Body of pancreas (tissue), 4 donors: ENCODE measurements around the gene LRRC23. TPM values are rescaled to one million over a fixed set of nuclear protein-coding genes. Genes with fewer than 3 reads are reported as not detected.
A peak's percentile ranks its signal among the peaks of the same experiment; 100 is the strongest.

Experiments
- ATAC-seq: fragments of 150-250 bp; one replicate; pipeline ENCODE4 v1.9.1; 2016
- DNase-seq, 4 donors: peaks; one replicate each; pipeline ENCODE4 v3.0.0-alpha.2; 2019
- H3K27ac ChIP-seq, 4 donors: fragments of 200-600 bp; sonication (generic); 1 replicate in 3 of 4; 2 replicates in 1 of 4; pipeline versions ENCODE4 v1.5.1 to v1.6.1; 2016 to 2019; ENCODE audit warnings: mild to moderate bottlenecking in 1 of 4, mixed read lengths in 1 of 4, moderate library complexity in 1 of 4
- H3K27me3 ChIP-seq, 2 donors: fragments of 200-600 bp; sonication (generic); one replicate each; pipeline ENCODE4 v1.6.0; 2016; ENCODE audit warnings: mild to moderate bottlenecking in 1 of 2
- H3K36me3 ChIP-seq, 2 donors: fragments of 200-600 bp; sonication (generic); replicated peaks in 1 of 2; 2 replicates each; pipeline ENCODE4 v1.5.1; 2016; ENCODE audit warnings: low read depth in 2 of 2; ENCODE audit not compliant: insufficient read depth in 1 of 2
- H3K4me1 ChIP-seq: fragments of 200-600 bp; sonication (generic); one replicate; pipeline ENCODE4 v1.6.0; 2016
- H3K4me3 ChIP-seq, 2 donors: fragments of 200-600 bp; sonication (generic); 1 replicate in 1 of 2; 2 replicates in 1 of 2; pipeline ENCODE4 v1.5.1; 2016 to 2019
- H3K9me3 ChIP-seq, 3 donors: fragments of 200-600 bp; sonication (generic); 1 replicate in 2 of 3; 2 replicates in 1 of 3; pipeline ENCODE4 v1.5.1; 2016
- CTCF ChIP-seq, 7 experiments: fragments of 450-650 bp in 4 of 7; fragments of 200-600 bp in 3 of 7; sonication (generic) in 3 of 7; IDR thresholded peaks; one replicate each; pipeline ENCODE4 v1.5.1; 2016 to 2019; ENCODE audit warnings: antibody characterized with exemption in 7 of 7
- POLR2A ChIP-seq, 3 donors: fragments of 450-650 bp; IDR thresholded peaks; one replicate each; pipeline ENCODE4 v1.6.1; 2016; ENCODE audit warnings: antibody characterized with exemption in 3 of 3, mild to moderate bottlenecking in 2 of 3
- WGBS, 2 donors: methylation state at CpG; one replicate each; pipeline ENCODE4 v1.1.5; 2017; 5-methylcytosine and 5-hydroxymethylcytosine counted together
- intact Hi-C: fragments of 100-400 bp; cut with DNase I; formaldehyde crosslinking; loops from one replicate; pipeline ENCODE4 v1.15.1; 2023
- microRNA counts, 2 donors: library from miRNA; unstranded; fragments of <30 nt; microRNA quantifications; one replicate each; lab custom pipeline; 2017
- microRNA-seq, 2 donors: library from miRNA; unstranded; fragments of <30 nt; microRNA quantifications; one replicate each; pipeline ENCODE4, GENCODE V29; 2016; ENCODE audit warnings: borderline number of aligned reads in 2 of 2, borderline replicate concordance in 2 of 2
- small RNA-seq: library from RNA; depleted of rRNA; stranded (forward); fragments of <200 nt; gene quantifications from one replicate; pipeline ENCODE3, GENCODE V24; 2016
- total RNA-seq, 2 donors: library from RNA; depleted of rRNA; stranded (reverse); fragments of >200 nt; gene quantifications; one replicate each; pipeline ENCODE4 v1.1.0, GENCODE V29; 2016

The LRRC23 gene
- total RNA-seq, 2 donors from 2014 or later = 7.0 to 21.1 TPM

GRCh38 chr12:6963016-6963731 is 58.6 kb downstream of the LRRC23 start:
- Histone ChIP-seq H3K4me1 (peaks cover 67% of the 10 kb centered on the region), H3K4me3 (peak overlapping the region; percentile 50 to 92), H3K27me3 (no peaks in the 10 kb centered on the region), H3K36me3 (peaks cover 0 to 2% of the 10 kb centered on the region in 2 donors), H3K9me3 (no peaks in the 10 kb centered on the region), H3K27ac (peak overlapping the region; percentile 99 to 100 (median 99))
- intact Hi-C loops = no loop called here
- ATAC-seq (peak; percentile 80), DNase-seq (peak; percentile 96 to 97 (median 96))
- WGBS, 2 donors = 13 to 20% methylated on average over 27 to 32 of the region's 32 CpGs
- peak; percentile 98 to 100 (median 99) for TF ChIP-seq POLR2A (IDR thresholded peaks at IDR 0.05)
- peak in 4 of 7 experiments; percentile 53 to 76 (median 60) for TF ChIP-seq CTCF (IDR thresholded peaks at IDR 0.05)

MicroRNAs within 50 kb of the gene (microRNA counts, 767-probe panel; counts per million panel counts)
- microRNA hsa-miR-141-3p (lab: Ali Mortazavi, UCI) (5,552 to 10,383 counts per million in 2 donors), microRNA hsa-miR-200c-3p (lab: Ali Mortazavi, UCI) (9,528 to 14,368 counts per million in 2 donors)

Small RNA genes lying within 50 kb of the gene (microRNA-seq; reads per million reads assigned to microRNA genes)
- 3,104 to 4,339 reads per million in 2 donors for gene MIR141
- gene MIR200C = 101,202 to 109,823 reads per million in 2 donors

Small RNA genes lying within 50 kb of the gene (small RNA-seq; reads per million reads assigned to genes)
- gene MIR141 (904 reads per million, percentile 99 among the genes with 10 or more reads in this experiment), gene MIR200C (38.7 reads per million, percentile 95 among the genes with 10 or more reads in this experiment), gene RNU7-1 (not detected)

Other genes with a start within 250 kb of the LRRC23 start
- gene ING4, start 241.7 kb upstream of the LRRC23 start, total RNA-seq = 10 to 100 TPM; 23.3 to 39.9 TPM
- gene ZNF384, start 215.4 kb upstream of the LRRC23 start, total RNA-seq = 10 to 100 TPM; 20.0 to 25.4 TPM
- not detected for gene PIANP, start 204.0 kb upstream of the LRRC23 start, total RNA-seq
- gene COPS7A, start 180.8 kb upstream of the LRRC23 start, total RNA-seq = 10 to 100 TPM; 20.2 to 27.7 TPM
- gene MLF2, start 151.7 kb upstream of the LRRC23 start, total RNA-seq = 10 to 100 TPM; 59.4 to 76.5 TPM
- gene PTMS, start 138.5 kb upstream of the LRRC23 start, total RNA-seq = 100 to 1,000 TPM in 1 of 2 donors, 10 to 100 TPM in 1; 69.5 to 109 TPM
- not detected for gene LAG3, start 132.3 kb upstream of the LRRC23 start, total RNA-seq
- 1 to 10 TPM; 3.0 to 5.2 TPM for gene CD4, start 115.3 kb upstream of the LRRC23 start, total RNA-seq
- under 1 TPM in 1 of 2 donors, not detected in 1; 0.78 TPM for gene GPR162, start 83.0 kb upstream of the LRRC23 start, total RNA-seq
- gene P3H3, start 76.4 kb upstream of the LRRC23 start, total RNA-seq = 10 to 100 TPM; 17.6 to 43.2 TPM
- gene GNB3, start 63.9 kb upstream of the LRRC23 start, total RNA-seq = under 1 TPM; 0.33 to 0.52 TPM
- 1 to 10 TPM in 1 of 2 donors, under 1 TPM in 1; 0.52 to 2.3 TPM for gene CDCA3, start 53.5 kb upstream of the LRRC23 start, total RNA-seq
- 10 to 100 TPM; 18.2 to 60.6 TPM for gene USP5, start 52.7 kb upstream of the LRRC23 start, total RNA-seq
- 100 to 1,000 TPM; 134 to 152 TPM for gene TPI1, start 37.3 kb upstream of the LRRC23 start, total RNA-seq
- gene SPSB2, start 31.5 kb upstream of the LRRC23 start, total RNA-seq = 10 to 100 TPM in 1 of 2 donors, 1 to 10 TPM in 1; 2.6 to 11.9 TPM
- 10 to 100 TPM in 1 of 2 donors, 1 to 10 TPM in 1; 4.4 to 11.9 TPM for gene ENO2, start 9.8 kb downstream of the LRRC23 start, total RNA-seq
- 10 to 100 TPM; 36.1 to 86.7 TPM for gene ATN1, start 23.1 kb downstream of the LRRC23 start, total RNA-seq
- gene RNU7-1, start 39.0 kb downstream of the LRRC23 start, total RNA-seq = not detected
- gene C12orf57, start 39.2 kb downstream of the LRRC23 start, total RNA-seq = 100 to 1,000 TPM; 219 to 302 TPM
- gene PTPN6, start 46.5 kb downstream of the LRRC23 start, total RNA-seq = 10 to 100 TPM; 18.4 to 19.4 TPM
- 100 to 1,000 TPM in 1 of 2 donors, 10 to 100 TPM in 1; 83.4 to 125 TPM for gene PHB2, start 65.8 kb downstream of the LRRC23 start, total RNA-seq
- gene EMG1, start 66.1 kb downstream of the LRRC23 start, total RNA-seq = 10 to 100 TPM in 1 of 2 donors, 1 to 10 TPM in 1; 8.3 to 15.5 TPM
- gene LPCAT3, start 113.7 kb downstream of the LRRC23 start, total RNA-seq = 10 to 100 TPM; 21.5 to 39.6 TPM
- gene C1S, start 155.9 kb downstream of the LRRC23 start, total RNA-seq = 100 to 1,000 TPM; 105 to 157 TPM
- gene C1R, start 187.6 kb downstream of the LRRC23 start, total RNA-seq = 100 to 1,000 TPM; 113 to 133 TPM
- 10 to 100 TPM; 64.6 to 99.6 TPM for gene C1RL, start 204.4 kb downstream of the LRRC23 start, total RNA-seq
- gene RBP5, start 224.1 kb downstream of the LRRC23 start, total RNA-seq = 1 to 10 TPM in 1 of 2 donors, not detected in 1; 1.3 TPM
- gene CLSTN3, start 225.5 kb downstream of the LRRC23 start, total RNA-seq = 10 to 100 TPM; 27.5 to 64.9 TPM